DMS 273 (cell line): ENCODE results near the gene LRRC30.
A peak's percentile ranks its signal among the peaks of the same experiment; 100 is the strongest.
"Not testable (repeated sequence)": the region's sequence is repeated elsewhere in the genome, so short reads cannot be mapped to it uniquely, and the experiment has no call there.

Experiments
- DNase-seq: peaks from one replicate; lab custom pipeline; 2025; ENCODE audit not compliant: unreplicated experiment; lab: John Stamatoyannopoulos, UW

Gene LRRC30

DNA sequence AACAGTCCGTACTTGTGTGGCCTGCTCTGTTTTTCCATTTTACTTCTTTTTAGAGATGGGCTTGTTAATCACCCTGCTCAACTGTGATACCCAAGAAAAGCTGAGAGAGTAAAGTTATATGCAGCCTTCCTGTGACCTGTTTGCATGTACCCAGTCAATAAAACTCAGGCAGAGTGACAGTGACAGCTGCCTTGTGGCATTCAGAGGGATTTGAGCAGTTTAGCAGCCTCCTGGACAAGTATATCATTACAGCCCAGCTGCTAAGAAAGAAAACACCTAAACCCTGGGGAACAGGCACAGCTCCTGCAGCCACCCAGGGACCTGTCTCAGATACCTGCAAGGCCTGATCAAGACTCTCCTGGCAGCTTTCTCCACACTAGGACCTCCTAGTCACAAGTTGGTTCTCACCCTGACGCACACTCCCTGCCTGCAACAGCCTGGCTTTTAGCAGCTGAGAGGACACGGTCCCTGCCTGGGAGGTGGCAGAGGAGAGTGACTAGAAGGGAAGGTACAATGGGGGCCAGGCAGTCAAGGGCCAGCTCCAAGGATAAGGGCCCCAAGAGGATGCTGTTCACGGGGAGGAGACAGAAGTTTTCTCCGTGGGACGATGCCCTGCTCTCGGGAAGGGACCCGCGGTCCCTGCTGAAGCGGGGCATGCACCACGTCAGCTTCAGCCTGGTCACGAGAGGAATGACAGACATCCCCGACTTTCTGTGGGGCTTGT, at the start of gene LRRC30:
TSS of gene LRRC30 (plus strand) at position 464 of the 724 bp plus-strand sequence. CDS start at position 514, 50 bp downstream.
- no peak for DNase-seq

DNA sequence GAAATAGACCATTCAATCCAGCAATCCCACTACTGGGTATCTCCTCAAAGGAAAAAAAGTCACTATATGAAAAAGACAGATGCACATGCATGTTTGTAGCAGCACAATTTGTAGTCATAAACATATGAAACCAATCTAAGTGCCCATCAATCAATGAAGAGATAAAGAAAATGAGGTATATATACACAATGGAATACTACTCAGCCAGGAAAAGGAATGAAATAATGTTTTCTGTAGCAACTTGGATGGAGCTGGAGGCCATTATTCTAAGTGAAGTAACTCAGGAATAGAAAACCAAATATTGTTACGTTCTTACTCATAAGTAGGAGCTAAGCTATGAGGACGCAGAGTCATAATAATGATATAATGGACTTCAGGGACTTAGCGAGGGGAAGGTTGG, 45.2 kb upstream of the LRRC30 start:
- no peak for DNase-seq

DNA sequence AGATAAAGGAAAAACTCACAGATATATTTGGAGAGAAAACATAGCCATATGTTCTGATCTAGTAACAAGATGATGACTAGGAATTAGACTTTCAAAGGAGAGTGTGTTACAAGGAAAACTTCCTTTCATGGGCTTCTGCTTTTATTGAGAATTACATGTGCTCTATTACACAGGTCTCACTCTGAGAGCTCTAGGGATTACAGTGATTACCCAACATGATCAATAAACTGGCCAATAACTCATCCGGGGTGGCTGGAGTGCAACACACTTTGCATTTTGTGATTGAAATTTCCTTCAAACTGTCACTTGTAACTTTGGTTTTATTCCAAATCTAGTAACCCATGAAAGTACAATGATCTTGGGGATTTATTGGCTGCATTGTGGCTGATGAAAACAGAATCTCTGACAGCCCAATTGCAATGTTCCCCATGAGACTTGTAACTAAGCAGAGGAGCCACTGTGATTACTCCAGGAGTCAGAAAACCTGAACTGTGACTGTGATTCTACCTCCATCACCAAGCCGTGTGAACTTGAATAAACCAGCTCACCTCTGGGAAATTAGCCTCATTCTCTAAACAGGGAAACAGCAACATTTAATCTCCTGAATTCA, 40.2 kb upstream of the LRRC30 start:
- no peak for DNase-seq

DNA sequence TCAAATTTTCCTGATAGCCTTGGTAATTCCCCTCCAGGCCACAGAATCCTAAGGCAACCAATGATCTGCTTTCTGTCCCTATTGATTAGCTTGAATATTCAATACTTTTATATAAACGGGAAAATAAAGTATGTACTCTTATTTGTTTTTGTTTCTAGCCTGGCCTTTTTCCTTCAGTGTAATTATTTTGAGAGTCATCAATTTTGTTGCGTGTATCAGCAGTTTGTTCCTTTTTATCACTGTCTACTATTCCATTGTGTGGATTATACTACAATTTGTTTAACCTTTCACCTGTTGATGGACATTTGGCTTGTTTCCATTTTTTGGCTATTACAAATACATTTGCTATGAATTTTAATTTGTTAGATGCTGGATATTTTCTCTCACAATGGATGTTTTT, 39.2 kb upstream of the LRRC30 start:
- no peak for DNase-seq

DNA sequence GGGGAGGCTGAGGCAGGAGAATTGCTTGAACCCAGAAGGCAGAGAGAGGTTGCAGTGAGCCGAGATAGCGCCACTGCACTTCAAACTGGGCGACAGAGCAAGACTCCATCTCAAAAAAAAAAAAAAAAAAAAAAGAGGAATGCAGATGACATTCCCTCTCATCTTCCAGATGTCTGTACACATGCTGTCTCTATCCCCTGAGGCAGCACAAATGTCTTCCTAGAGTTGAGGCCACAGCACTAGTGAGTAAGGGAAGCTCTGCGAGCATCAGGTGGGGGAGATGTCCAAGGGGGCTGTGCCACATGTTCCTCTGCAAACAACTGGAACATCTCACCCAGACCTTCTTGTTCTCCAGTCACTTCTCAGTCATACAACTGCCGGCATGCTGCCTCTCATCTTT, 35.6 kb upstream of the LRRC30 start:
- no peak for DNase-seq

DNA sequence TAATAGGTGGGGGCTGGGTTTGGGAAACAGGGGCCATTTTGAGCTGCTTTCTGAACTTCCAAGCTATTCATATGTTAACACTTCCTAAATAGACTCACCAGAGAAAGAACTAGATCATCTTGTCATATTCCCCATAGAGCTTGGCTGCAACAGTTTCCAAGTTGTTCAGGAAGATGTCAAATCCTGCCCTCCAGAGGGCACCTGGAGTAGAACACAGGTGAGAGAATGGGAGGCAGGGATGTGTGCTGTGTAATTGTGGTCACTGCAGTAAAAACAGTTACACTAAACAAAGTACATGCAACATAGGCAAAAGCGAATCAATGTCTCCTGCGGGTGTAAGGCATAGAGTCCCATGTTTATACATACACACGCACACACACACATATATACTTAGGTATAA, 34.5 kb upstream of the LRRC30 start:
- no peak for DNase-seq

DNA sequence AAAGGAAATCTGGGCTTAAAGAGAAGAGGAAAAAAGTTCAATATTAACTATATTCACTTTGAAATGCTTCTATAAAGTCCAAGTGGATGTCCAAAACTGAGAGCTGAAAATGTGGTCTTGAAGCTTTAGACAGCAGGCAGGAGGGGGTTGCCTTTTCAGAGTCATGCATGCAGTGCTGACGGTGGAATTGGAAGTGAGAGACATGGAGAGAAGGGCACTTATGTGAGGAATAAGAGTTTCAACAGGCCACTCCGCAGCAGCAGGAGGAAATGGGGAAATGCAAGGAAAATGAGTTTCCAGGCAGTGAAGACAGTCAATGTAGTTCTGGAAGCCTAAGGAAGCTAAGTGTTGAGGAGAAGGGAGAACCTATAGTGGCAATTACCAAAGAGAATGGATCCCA, 33.0 kb upstream of the LRRC30 start:
- no peak for DNase-seq

DNA sequence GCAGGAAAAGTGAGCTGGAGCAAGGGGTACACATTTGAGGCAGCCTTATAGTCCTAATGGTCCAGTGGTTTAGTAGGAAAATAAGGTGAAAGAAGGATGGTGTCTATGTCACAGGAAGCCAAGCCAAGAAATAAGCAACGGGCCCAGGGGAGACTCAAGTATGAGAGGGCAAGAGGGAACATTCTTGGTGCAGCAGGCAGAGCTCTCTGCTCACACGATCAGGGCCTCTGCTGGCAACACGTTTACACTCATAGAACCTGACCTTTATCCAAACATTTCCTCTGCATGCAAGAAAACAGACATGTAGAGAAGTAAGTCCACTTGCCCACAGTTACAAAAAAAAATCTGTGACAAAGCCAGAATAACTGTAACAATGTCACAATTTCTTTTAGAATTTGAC, 32.6 kb upstream of the LRRC30 start:
- DNase-seq = no peak

DNA sequence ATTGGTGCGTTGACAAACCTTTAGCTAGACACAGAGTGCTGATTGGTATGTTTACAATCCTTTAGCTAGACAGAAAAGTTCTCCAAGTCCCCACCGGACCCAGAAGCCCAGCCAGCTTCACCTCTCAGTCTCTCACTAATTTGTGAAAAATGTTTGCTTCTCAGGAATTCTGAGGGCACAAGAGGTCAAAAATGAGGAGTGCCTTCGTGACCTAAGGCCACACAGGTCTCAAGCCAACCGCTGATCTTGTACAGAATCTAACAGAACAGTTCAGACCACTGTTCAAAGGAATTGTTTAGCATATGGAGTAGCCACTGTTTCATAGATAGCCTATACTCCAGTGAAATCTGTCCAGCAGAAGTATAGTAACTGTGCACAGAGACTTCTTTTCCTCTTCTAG, 29.8 kb upstream of the LRRC30 start:
- DNase-seq = no peak

DNA sequence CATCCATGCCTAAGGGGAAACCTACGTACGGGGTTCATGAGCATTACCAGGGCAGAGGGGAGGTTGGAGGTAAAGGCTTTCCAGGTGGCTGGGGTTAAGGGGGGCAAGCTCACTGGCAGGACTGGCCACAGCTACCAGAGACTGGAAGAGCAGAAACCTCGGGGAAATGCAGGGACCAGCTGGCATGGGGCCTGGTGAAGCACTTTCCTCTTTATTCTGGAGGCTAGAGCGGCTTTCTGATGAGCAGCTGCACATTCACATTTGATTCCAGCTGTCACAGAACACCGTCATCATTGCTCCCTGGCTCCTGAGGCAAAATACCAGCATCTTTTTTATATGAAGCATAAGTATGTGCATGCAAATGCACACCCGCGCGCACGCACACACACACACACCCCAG, 28.7 kb upstream of the LRRC30 start:
- DNase-seq = peak; percentile 15

DNA sequence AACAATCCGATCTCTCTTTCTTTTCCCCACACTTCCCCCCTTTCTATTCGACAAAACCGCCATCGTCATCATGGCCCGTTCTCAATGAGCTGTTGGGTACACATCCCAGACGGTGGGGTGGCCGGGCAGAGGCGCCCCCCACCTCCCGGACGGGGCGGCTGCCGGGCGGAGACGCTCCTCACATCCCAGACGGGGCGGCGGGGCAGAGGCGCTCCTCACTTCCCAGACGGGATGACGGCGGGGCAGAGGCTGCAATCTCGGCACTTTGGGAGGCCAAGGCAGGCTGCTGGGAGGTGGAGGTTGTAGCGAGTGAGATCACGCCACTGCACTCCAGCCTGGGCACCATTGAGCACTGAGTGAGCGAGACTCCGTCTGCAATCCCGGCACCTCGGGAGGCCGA, 27.3 kb upstream of the LRRC30 start:
- DNase-seq = not testable (repeated sequence)

DNA sequence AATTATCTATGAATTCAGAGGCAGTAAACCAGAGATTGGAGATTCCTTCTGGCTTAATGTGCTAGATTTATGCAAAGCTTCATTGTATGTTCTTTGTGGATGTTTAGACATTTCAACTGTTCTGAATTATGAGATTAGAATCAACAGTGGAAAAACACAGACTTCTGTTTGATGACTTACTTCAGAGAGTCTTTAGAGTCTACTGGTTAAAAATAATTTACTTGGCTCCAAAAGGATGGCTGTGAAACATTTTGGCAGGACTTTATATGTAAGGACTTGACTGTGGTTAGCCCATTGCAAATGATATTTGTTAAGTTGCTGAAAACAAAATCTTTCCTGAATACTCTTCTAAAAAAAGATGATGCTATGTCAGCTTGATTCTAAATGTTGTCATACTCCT, 25.5 kb upstream of the LRRC30 start:
- DNase-seq = no peak

DNA sequence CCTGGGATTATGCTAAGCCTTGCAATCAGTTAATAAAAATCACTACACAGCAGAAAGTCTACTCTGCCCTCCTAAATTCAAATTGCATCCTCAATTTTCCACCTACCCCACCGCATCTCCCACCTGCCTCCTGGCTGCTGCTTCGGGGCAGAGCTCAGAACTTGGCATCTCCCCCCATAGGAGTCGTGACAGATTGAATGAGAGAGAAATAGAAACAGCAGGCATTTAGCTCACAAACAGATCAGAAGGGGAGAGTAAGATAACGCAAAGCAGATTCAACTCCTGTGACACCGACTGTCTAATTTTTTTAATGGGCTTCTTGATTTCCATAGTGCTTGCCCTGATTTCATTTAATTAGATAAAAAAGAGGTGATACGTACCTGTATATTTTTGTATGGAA, 24.7 kb upstream of the LRRC30 start:
- DNase-seq = no peak

DNA sequence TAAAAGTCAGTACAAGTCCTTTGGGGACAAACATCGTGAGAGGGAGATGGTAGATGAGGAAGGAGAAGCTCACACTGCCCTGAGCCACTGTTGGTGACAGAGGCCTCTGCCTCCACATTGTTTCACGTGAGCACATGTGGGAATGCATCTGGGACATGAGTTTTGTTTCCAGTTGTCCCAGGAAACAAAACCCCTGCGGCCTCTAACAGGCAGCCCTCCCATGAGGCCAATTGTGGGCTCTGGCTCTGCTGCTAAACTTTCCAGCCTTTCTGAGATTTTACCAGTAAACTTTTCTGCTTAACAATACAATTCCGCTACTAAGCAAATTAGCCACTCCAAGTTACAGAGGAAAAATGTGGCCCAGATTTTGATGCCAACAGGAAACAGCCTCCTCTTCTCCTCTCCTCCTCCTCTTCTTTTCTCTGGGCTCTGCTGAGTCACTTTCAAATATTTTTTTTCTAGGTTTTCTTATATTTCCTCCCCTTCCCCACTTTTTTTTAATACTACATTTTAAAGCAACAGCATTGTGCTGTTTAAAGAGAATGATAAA, 23.4 kb upstream of the LRRC30 start:
- DNase-seq = no peak

DNA sequence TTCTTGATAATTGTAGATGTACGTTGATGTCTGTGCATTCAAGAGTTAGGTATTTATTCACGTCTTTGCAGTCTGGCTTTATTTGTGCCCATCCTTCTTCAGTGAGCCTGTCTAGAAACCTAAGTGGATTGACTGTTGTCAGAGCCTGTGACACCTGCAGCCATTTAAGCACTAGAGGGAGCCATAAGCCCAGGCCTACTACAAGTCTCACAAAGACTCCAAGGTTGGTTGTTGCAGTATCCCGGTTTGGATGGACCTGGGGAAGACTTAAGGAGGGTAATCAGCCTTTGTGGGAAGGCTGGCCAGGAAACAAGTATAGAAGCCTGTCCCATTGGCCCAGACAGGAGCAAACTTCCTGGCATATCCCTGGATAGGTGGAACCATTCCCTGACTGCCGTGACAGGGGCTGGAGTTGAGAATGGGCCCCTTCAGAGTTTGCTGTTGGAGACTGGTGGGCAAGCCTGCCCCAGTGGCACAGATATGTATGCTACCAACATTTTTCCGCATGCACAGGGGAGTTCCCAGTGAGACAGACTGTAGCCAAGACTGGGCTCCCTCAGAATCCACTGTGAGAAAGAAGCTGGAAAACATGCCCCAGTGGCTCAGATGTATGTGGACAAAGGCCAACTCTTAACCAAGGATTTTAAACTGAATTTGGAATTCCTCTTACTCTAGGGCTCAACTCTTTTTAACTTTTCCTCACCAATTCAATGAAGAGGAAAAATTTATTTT, 9.3 kb upstream of the LRRC30 start:
- peak; percentile 75 for DNase-seq

DNA sequence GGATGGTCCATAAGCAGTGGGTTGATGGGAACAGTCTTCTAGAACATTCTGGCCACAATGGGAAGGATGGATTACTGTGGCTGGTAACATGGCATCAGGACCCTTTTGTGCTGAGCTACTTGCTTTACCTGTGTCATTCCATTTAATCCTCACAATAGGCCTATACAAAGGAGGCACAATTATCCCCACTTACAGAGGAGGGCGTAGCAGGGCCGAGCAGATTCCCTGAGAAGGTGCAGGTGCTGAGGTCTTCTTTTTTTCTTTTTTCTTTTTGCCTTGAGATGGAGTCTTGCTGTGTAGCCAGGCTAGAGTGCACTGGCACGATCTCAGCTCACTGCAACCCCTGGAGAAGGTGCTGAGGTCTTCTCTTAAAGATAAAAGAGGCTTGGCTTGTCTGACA, 6.7 kb upstream of the LRRC30 start:
- no peak for DNase-seq

DNA sequence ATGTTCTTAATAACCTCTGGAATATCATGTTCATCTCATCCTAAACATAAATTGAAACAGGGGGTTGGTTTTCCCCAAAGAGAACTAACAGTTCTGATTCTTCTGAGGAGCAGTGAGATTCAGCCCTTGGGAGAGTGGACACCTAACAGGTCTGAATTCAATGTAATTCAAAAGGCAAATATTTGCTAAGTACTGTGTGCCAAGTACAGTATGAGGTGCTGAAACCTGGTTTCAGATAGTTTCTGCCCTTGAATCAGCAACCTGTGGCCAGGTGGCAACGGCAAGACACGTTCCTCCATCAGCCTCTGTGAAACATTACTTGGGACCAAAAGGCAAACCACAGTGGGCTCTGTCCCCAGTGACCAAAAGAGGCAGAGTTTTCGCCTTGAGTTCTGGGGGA, 1.3 kb downstream of the LRRC30 start:
- DNase-seq = no peak

DNA sequence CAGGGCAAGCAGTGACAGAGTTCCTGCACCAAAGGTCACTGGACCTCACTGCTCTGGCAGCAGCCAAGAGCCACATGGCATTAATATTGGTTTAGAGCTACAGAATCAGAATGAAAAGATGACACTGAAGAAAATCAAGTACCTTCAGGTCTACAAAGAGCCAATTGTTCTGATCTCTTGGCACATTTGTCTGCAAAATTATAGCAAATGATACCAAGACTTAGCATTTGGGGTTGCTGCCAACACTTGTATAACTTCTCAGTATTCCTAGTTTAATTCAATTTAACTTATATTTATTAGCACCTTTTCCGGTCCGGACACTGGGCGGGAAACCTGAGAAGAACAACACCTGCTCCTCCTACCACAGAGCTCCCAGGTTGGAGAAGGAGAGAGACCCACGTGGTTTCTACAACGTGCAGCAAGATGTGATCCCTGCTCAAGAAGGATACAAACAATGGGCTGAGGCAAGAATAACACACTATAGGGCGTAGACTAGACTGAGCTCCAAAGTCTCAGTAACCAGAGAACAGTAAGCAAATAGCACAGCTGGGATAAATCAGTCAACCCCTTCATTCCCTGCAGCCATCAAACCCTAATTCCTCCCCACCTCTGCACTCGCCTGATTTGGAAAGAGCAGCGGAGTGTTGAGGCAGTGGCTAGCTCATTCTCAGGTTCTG, 2.4 kb downstream of the LRRC30 start:
- no peak for DNase-seq

DNA sequence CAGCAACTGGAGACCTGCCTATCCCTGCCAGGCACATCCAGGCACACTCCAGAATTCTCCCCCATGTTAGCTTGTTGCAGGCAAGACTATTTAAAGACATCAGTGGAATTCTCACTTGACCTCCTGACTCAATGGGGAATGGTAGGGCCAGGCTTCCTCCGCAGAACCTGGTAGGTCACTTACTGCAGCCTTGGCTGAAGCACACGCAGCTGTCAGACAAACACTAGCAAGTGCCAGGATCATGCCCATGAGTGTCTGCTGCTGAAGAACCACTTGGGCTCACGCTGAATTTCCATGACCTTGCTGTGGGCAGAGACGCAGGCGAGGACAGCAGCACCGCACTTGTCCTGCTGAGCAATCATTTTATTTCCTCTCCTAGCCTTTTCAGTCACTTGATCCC, 3.2 kb downstream of the LRRC30 start:
- DNase-seq = no peak

DNA sequence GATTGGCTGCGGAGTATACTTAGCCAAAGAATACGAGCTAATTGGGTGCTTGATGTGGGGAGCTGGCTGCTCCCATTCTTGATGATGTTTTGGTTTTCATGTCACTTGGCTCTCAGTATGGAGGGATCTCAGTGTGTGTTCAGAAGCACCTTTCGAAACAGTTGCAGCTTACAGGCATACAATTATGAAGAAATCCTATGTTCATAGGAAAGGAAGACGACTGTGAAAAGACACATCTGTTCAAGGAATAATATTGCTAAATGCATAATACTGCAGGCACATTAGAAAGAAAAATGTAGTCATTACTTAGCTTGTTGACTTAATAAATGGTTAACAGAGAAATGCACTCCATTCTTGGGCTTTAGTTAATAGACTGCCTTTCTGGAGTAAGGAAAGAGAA, 4.1 kb downstream of the LRRC30 start:
- DNase-seq = no peak

DNA sequence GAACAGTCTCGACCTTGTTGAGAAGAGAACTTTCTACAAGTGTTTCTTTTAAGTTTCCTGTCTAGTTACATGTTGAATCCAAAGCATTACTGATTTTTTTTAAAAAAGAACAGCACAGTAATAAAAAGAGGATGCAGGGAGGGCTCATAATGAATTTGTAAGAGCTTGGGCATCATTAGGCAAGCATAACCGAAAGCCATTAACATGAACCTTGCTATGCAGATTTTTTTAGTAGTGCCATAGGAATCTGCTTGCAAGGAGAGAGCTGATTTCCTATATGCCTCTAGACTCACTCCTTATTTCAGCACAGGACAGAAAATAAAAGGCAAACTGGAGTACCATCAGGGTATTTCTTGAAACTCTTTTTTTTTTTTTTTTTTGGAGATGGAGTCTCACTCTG, 5.2 kb downstream of the LRRC30 start:
- no peak for DNase-seq

DNA sequence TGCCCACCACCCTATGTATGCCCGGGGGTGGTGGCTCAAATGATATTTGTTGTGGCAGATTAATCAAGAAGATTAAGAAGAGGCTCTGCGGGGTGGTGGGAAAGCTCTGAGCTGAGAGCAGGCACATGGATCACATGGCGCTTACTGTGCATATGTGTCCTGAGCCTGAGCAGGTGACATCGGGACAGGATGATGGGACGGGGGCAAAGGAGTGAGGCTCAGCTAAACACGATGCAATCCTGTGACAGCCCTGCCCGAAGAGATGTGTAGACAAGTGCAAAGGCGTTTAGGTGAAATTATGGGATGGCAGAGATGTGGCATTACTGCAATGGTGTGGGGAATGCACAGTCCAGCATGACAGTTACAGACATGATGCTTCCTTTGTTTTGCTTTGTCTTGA, 6.0 kb downstream of the LRRC30 start:
- DNase-seq = no peak
